Testis (tissue), 2 donors: Measurements from ENCODE around the gene HOXB8.

Experiments used
- CTCF ChIP-seq, 3 experiments: fragments of 450-650 bp in 2 of 3; fragments of 200-600 bp in 1 of 3; sonication (generic) in 1 of 3; IDR thresholded peaks; one replicate each; pipeline ENCODE4 v1.5.1; 2016 to 2019; ENCODE audit warnings: antibody characterized with exemption in 3 of 3, mild to moderate bottlenecking in 2 of 3, moderate library complexity in 1 of 3
- POLR2A ChIP-seq: fragments of 450-650 bp; IDR thresholded peaks from one replicate; pipeline ENCODE4 v1.6.1; 2017; ENCODE audit warnings: antibody characterized with exemption, mild to moderate bottlenecking, moderate library complexity

GRCh38 chr17:48571826-48572417, 43.2 kb downstream of the HOXB8 start:
- TF ChIP-seq POLR2A (no peak), CTCF (IDR thresholded peaks at IDR 0.05) (no peak)
